HEK293T (cell line): ENCODE results near the gene CST9.

ENCODE experiments used
- ELF4 ChIP-seq: fragments of 450-650 bp; IDR thresholded peaks from 2 replicates; pipeline ENCODE4 v1.6.1; 2017; ENCODE audit warnings: antibody characterized with exemption
- FOXM1 ChIP-seq: fragments of 450-650 bp; IDR thresholded peaks from 2 replicates; pipeline ENCODE4 v1.6.1; 2017; ENCODE audit warnings: mild to moderate bottlenecking, borderline replicate concordance
- PKNOX1 ChIP-seq: fragments of 450-650 bp; IDR thresholded peaks from 2 replicates; pipeline ENCODE4 v1.6.1; 2016

GRCh38 chr20:23609486-23610109, 3.9 kb upstream of the CST9 start:
- TF ChIP-seq PKNOX1 (no peak), FOXM1 (no peak), ELF4 (no peak)
